ENCODE data around the gene ADGRG3. TPM values are rescaled to one million over a fixed set of nuclear protein-coding genes. Genes with fewer than 3 reads are reported as not detected.

ADGRG3 gene
- total RNA-seq, 1 donor from 2014 or later, result 7.7 TPM

DNA sequence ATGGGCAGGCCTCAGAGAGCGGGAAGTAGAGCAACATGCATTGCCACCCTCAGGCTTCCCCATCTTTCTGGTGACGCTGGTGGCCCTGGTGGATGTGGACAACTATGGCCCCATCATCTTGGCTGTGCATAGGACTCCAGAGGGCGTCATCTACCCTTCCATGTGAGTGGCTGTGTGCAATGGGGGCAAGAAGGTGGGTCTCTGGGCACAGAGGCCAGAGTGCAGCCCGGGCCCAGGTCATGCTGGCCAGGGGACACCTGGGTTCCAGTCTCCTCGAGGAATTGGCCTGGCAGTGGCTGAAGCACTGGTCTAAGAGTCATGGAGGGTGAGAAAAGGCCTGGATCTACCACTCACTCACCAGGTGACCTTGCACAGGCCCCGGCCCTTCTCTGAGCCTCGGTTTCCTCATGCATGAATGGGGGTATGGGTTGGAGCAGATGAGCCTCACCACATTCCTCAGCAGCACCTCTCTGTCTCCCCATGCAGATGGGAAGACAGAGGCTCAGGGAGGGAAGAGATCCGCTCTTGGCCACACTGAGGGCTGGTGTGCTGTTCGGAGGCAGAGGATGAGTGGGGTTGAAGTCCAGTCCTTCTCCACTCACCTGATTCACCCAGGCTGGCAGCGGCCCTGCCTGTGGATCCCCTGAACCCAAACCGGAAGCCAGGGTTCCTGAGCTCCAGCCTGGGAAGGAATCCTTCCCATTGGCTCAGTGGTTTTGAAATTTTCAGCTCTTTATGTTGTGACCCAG lies 7.2 kb upstream of the ADGRG3 start:
- Histone ChIP-seq H3K4me3 (no peak overlapping the region), H3K27me3 (ENCODE audit: low read depth) (no peaks in the 10 kb centered on the region), H3K4me1 (no peaks in the 10 kb centered on the region), H3K36me3 (peaks cover 67% of the 10 kb centered on the region), H3K27ac (no peak overlapping the region), H3K9me3 (no peaks in the 10 kb centered on the region)
- no peak for ATAC-seq
- intact Hi-C loops (cut with DNase I), result no loop called here
- TF ChIP-seq CTCF (IDR thresholded peaks at IDR 0.05), result no peak
- no peak for DNase-seq

- H3K9me3 ChIP-seq, result no peaks in the 10 kb centered on the region
- intact Hi-C loops (cut with DNase I), result no loop called here
- H3K4me3 ChIP-seq, result no peak overlapping the region
- no peaks in the 10 kb centered on the region for H3K27me3 ChIP-seq (ENCODE audit: low read depth)
- no peak for TF ChIP-seq CTCF (IDR thresholded peaks at IDR 0.05)
- no peak overlapping the region for H3K27ac ChIP-seq
- H3K36me3 ChIP-seq, result peaks cover 62% of the 10 kb centered on the region
- ATAC-seq (no peak), DNase-seq (no peak)
- H3K4me1 ChIP-seq, result no peaks in the 10 kb centered on the region
Measured at GRCh38 chr16:57661510-57661909, 6.6 kb upstream of the ADGRG3 start.

GRCh38 chr16:57661936-57662906 lies 5.9 kb upstream of the ADGRG3 start:
- DNase-seq (no peak), ATAC-seq (no peak)
- H3K27ac ChIP-seq, result no peak overlapping the region
- no peak for TF ChIP-seq CTCF (IDR thresholded peaks at IDR 0.05)
- no peaks in the 10 kb centered on the region for H3K9me3 ChIP-seq
- H3K4me1 ChIP-seq, result no peaks in the 10 kb centered on the region
- no peak overlapping the region for H3K4me3 ChIP-seq
- H3K27me3 ChIP-seq (ENCODE audit: low read depth), result no peaks in the 10 kb centered on the region
- intact Hi-C loops (cut with DNase I), result no loop called here
- peaks cover 55% of the 10 kb centered on the region for H3K36me3 ChIP-seq

DNA sequence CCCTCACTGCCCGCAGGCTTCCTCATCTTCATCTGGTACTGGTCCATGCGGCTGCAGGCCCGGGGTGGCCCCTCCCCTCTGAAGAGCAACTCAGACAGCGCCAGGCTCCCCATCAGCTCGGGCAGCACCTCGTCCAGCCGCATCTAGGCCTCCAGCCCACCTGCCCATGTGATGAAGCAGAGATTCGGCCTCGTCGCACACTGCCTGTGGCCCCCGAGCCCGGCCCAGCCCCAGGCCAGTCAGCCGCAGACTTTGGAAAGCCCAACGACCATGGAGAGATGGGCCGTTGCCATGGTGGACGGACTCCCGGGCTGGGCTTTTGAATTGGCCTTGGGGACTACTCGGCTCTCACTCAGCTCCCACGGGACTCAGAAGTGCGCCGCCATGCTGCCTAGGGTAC lies 4.7 kb upstream of the ADGRG3 start:
- Histone ChIP-seq H3K36me3 (peaks cover 44% of the 10 kb centered on the region), H3K4me3 (no peak overlapping the region), H3K27ac (no peak overlapping the region), H3K4me1 (peaks cover 8% of the 10 kb centered on the region), H3K27me3 (ENCODE audit: low read depth) (no peaks in the 10 kb centered on the region), H3K9me3 (no peaks in the 10 kb centered on the region)
- ATAC-seq (no peak), DNase-seq (no peak)
- no peak for TF ChIP-seq CTCF (IDR thresholded peaks at IDR 0.05)
- intact Hi-C loops (cut with DNase I), result no loop called here

GRCh38 chr16:57663917-57664661 lies 4.0 kb upstream of the ADGRG3 start:
- H3K36me3 ChIP-seq, result peaks cover 38% of the 10 kb centered on the region
- TF ChIP-seq CTCF (IDR thresholded peaks at IDR 0.05), result no peak
- intact Hi-C loops (cut with DNase I), result no loop called here
- ATAC-seq, result no peak
- peaks cover 8% of the 10 kb centered on the region for H3K4me1 ChIP-seq
- H3K4me3 ChIP-seq, result no peak overlapping the region
- no peak overlapping the region for H3K27ac ChIP-seq
- no peaks in the 10 kb centered on the region for H3K27me3 ChIP-seq (ENCODE audit: low read depth)
- H3K9me3 ChIP-seq, result no peaks in the 10 kb centered on the region
- no peak for DNase-seq
